ENCODE results near the gene TCP11. TPM values are rescaled to one million over a fixed set of nuclear protein-coding genes. Genes with fewer than 3 reads are reported as not detected.

TCP11 gene
- total and polyA plus RNA-seq, 4 donors: 0.05 to 0.19 TPM; not detected in 2

- H3K27me3 ChIP-seq (ENCODE audit: control insufficient read depth in 4 of 4, insufficient read depth in 4 of 4, low read length in 3 of 4): no peaks in the 10 kb centered on the region
- peaks cover 6 to 32% (median 18%) of the 10 kb centered on the region in 4 donors for H3K4me1 ChIP-seq (ENCODE audit: control insufficient read depth in 4 of 4, insufficient read depth in 4 of 4, low read length in 3 of 4)
- no peak overlapping the region for H3K4me3 ChIP-seq (ENCODE audit: low read depth in 1 of 3, low read length in 3 of 3)
- H3K27ac ChIP-seq (ENCODE audit: low read depth in 1 of 2, low read length in 2 of 2): no peak overlapping the region
- 95% methylated on average over 6 of the region's 6 CpGs for WGBS
- TF ChIP-seq REST (IDR thresholded peaks at IDR 0.05): no peak
- TF ChIP-seq JUND (IDR thresholded peaks at IDR 0.05): no peak
- TF ChIP-seq GABPA (IDR thresholded peaks at IDR 0.05 in 1 of 2, conservative IDR thresholded peaks at IDR 0.05 in 1 of 2): no peak
- TF ChIP-seq FOXA2 (IDR thresholded peaks at IDR 0.05): no peak
- no peak for TF ChIP-seq SP1 (IDR thresholded peaks at IDR 0.05)
- no peak for TF ChIP-seq MAX (IDR thresholded peaks at IDR 0.05)
- TF ChIP-seq ATF3 (IDR thresholded peaks at IDR 0.05): no peak
- no peak for TF ChIP-seq CTCF (IDR thresholded peaks at IDR 0.05; ENCODE audit: low read depth, low read length, missing input control)
- no peak for TF ChIP-seq YY1 (IDR thresholded peaks at IDR 0.05)
- TF ChIP-seq FOXA1 (IDR thresholded peaks at IDR 0.05): no peak
- no peak for TF ChIP-seq HNF4G (IDR thresholded peaks at IDR 0.05)
- no peak for TF ChIP-seq ZBTB33 (IDR thresholded peaks at IDR 0.05)
- no peak for TF ChIP-seq EGR1 (IDR thresholded peaks at IDR 0.05; ENCODE audit: low read depth in 2 of 2)
- no peak for TF ChIP-seq HNF4A (conservative IDR thresholded peaks at IDR 0.05)
- no peak for TF ChIP-seq RAD21 (IDR thresholded peaks at IDR 0.05)
- no peak for TF ChIP-seq TAF1 (conservative IDR thresholded peaks at IDR 0.05)
- no peak for TF ChIP-seq RXRA (IDR thresholded peaks at IDR 0.05)
- TF ChIP-seq NR2F2 (IDR thresholded peaks at IDR 0.05): no peak
- H3K9ac ChIP-seq (ENCODE audit: low read depth in 1 of 2, low read length in 2 of 2): no peak overlapping the region
- no peaks in the 10 kb centered on the region for H3K9me3 ChIP-seq (ENCODE audit: control insufficient read depth in 4 of 4, low read length in 3 of 4)
- peaks cover 0 to 8% (median 3%) of the 10 kb centered on the region in 4 donors for H3K36me3 ChIP-seq (ENCODE audit: control insufficient read depth in 4 of 4, insufficient read depth in 3 of 4, low read depth in 1 of 4, low read length in 3 of 4)
- no peak for DNase-seq (ENCODE audit: low spot score)
Measured at GRCh38 chr6:35093783-35094182, 47.4 kb downstream of the TCP11 start.
